Activated CD4-positive, alpha-beta T cell treated with anti-CD3 and anti-CD28 coated beads, Interleukin-2, amount 50 U/mL, for 24 hours (primary cell): Measurements from ENCODE around the gene SLIT3.

Experiments
- DNase-seq, 2 donors: peaks; one replicate each; pipeline ENCODE4 v3.0.0-alpha.2; 2020; ENCODE audit warnings: low read depth in 1 of 2, low spot score in 1 of 2

SLIT3 gene

GRCh38 chr5:168624850-168625364 is 676.0 kb downstream of the SLIT3 start:
- no peak for DNase-seq

- no peak for DNase-seq
Measured at GRCh38 chr5:168620807-168621206, 680.1 kb downstream of the SLIT3 start.

- DNase-seq: no peak
Measured at GRCh38 chr5:168614661-168615060, 686.3 kb downstream of the SLIT3 start.

- DNase-seq: no peak
Measured at GRCh38 chr5:168613996-168614395, 686.9 kb downstream of the SLIT3 start.

- DNase-seq: no peak
Measured at GRCh38 chr5:168613396-168613795, 687.5 kb downstream of the SLIT3 start.

GRCh38 chr5:168612996-168613395 is 687.9 kb downstream of the SLIT3 start:
- DNase-seq: no peak

- no peak for DNase-seq
Measured at GRCh38 chr5:168612123-168612522, 688.8 kb downstream of the SLIT3 start.
